K562 (cell line): ENCODE results near the gene HIVEP2. TPM values are rescaled to one million over a fixed set of nuclear protein-coding genes. Genes with fewer than 3 reads are reported as not detected.

Experiments
- ATAC-seq: fragments of 200-7000 bp; cut with Tn5 transposase; 3 replicates; pipeline ENCODE4 v1.9.1; 2020; ENCODE audit warnings: moderate library complexity
- BruUV-seq: library from RNA; stranded (reverse); fragments of 400-500 nt; replicated peaks from 2 replicates; lab custom pipeline; 2021; lab: Mats Ljungman, UMichigan
- CTCF ChIA-PET: fragments of 300-600 bp; formaldehyde crosslinking; extraction: SDS; loops from one replicate; lab custom pipeline; 2021; ENCODE audit warnings: low intra/inter-chr PET ratio; lab: Yijun Ruan, JAX
- POLR2A ChIA-PET: fragments of 300-600, 350-650 bp; sonication (Branson Sonifier 250); formaldehyde crosslinking; extraction: SDS; loops from one replicate; lab custom pipeline; 2021; ENCODE audit warnings: antibody characterized with exemption, inconsistent platforms; lab: Yijun Ruan, JAX
- DNase-seq, 4 experiments: peaks; one replicate each; pipeline versions ENCODE4 v3.0.0 to v3.0.0-alpha.2; 2011 to 2018; ENCODE audit warnings: low spot score in 3 of 4, mixed read lengths in 3 of 4; ENCODE audit errors: extremely low read depth in 1 of 4
- FAIRE-seq: peaks from 2 replicates; lab custom pipeline; 2011; peaks lifted over from hg19 to GRCh38; lab: Jason Lieb, UNC
- H2AFZ ChIP-seq: 2 replicates; pipeline ENCODE4 v1.6.0; 2011; ENCODE audit warnings: low read depth, low read length, control low read depth, inconsistent platforms
- H3K27ac ChIP-seq: fragments of 200-600 bp; 3 replicates; pipeline ENCODE4 v1.8.0; 2011; ENCODE audit warnings: low read depth, mild to moderate bottlenecking, control low read depth, inconsistent platforms, low read length, moderate library complexity, mixed read lengths; ENCODE audit errors: extremely low read depth
- H3K27me3 ChIP-seq, 2 experiments: fragments of 300-600 bp in 1 of 2; 2 replicates in 1 of 2; 3 replicates in 1 of 2; pipeline versions ENCODE4 v1.6.0 to v1.8.0; 2011; ENCODE audit warnings: inconsistent platforms in 2 of 2, low read length in 2 of 2, mild to moderate bottlenecking in 1 of 2, mixed read lengths in 1 of 2, moderate library complexity in 1 of 2; ENCODE audit not compliant: control insufficient read depth in 2 of 2, insufficient read depth in 2 of 2
- H3K36me3 ChIP-seq: fragments of 300-600 bp; 3 replicates; pipeline ENCODE4 v1.8.0; 2011; ENCODE audit warnings: mild to moderate bottlenecking, low read length, inconsistent platforms; ENCODE audit not compliant: control insufficient read depth, insufficient read depth
- H3K4me1 ChIP-seq, 2 experiments: fragments of 200-600 bp in 1 of 2; replicated peaks in 1 of 2; 2 replicates in 1 of 2; 3 replicates in 1 of 2; pipeline versions ENCODE4 v1.5.1 to v1.8.0; 2011; ENCODE audit warnings: inconsistent platforms in 2 of 2, low read length in 2 of 2, mild to moderate bottlenecking in 1 of 2, mixed read lengths in 1 of 2, moderate library complexity in 1 of 2; ENCODE audit not compliant: control insufficient read depth in 2 of 2, insufficient read depth in 2 of 2
- H3K4me2 ChIP-seq: 2 replicates; pipeline ENCODE4 v1.6.1; 2011; ENCODE audit warnings: low read length, control low read depth, inconsistent platforms, mixed read lengths; ENCODE audit not compliant: insufficient read depth
- H3K4me3 ChIP-seq: fragments of 200-600 bp; sonication (generic), shearing (Covaris generic); 2 replicates; pipeline ENCODE4 v1.5.1; 2016; ENCODE audit warnings: control low read depth, inconsistent platforms
- H3K79me2 ChIP-seq: fragments of 200-600 bp; 3 replicates; pipeline ENCODE4 v1.8.0; 2011; ENCODE audit warnings: low read length, inconsistent platforms; ENCODE audit not compliant: control insufficient read depth, insufficient read depth
- H3K9ac ChIP-seq, 2 experiments: 2 replicates each; pipeline versions ENCODE4 v1.6.0 to v1.6.1; 2011; ENCODE audit warnings: low read depth in 2 of 2, low read length in 2 of 2, control low read depth in 1 of 2, inconsistent platforms in 1 of 2, mild to moderate bottlenecking in 1 of 2, mixed read lengths in 1 of 2; ENCODE audit not compliant: insufficient read depth in 1 of 2
- H3K9me1 ChIP-seq: one replicate; pipeline ENCODE4 v1.6.0; 2011; ENCODE audit warnings: inconsistent platforms, mild to moderate bottlenecking, low read length, moderate library complexity; ENCODE audit not compliant: control insufficient read depth, insufficient read depth
- H3K9me3 ChIP-seq: replicated peaks from 2 replicates; pipeline ENCODE4 v1.5.1; 2011; ENCODE audit warnings: low read depth, low read length, inconsistent platforms; ENCODE audit not compliant: control insufficient read depth, insufficient read depth
- H4K20me1 ChIP-seq: replicated peaks from 2 replicates; pipeline ENCODE4 v1.6.1; 2011; ENCODE audit warnings: low read length, inconsistent platforms, mixed read lengths; ENCODE audit not compliant: control insufficient read depth, insufficient read depth
- ELF1 ChIP-seq: fragments of 200-800 bp; sonication (Bioruptor generic); IDR thresholded peaks from 2 replicates; pipeline ENCODE4 v1.6.1; 2016; ENCODE audit warnings: missing genetic modification characterization, missing compliant biosample characterization
- EZH2 ChIP-seq: IDR thresholded peaks from 2 replicates; pipeline ENCODE4 v1.6.1; 2012; ENCODE audit warnings: low read depth, mild to moderate bottlenecking, inconsistent platforms, low read length, borderline replicate concordance
- FIP1L1 ChIP-seq: fragments of 200-400 bp; formaldehyde crosslinking; IDR thresholded peaks from 2 replicates; pipeline ENCODE4 v1.6.1; 2018; ENCODE audit warnings: mild to moderate bottlenecking, low read depth, low read length; ENCODE audit not compliant: poor library complexity, severe bottlenecking
- TRIM24 ChIP-seq, 2 experiments: fragments of 450-650 bp; IDR thresholded peaks; 2 replicates each; pipeline ENCODE4 v1.6.1; 2016
- WGBS: fragments of 100-300 bp; shearing (Covaris generic); methylation state at CpG from one replicate; pipeline ENCODE4 v1.1.6; 2016; ENCODE audit warnings: low coverage, mixed read lengths; ENCODE audit not compliant: insufficient coverage; ENCODE audit errors: missing lambda C conversion rate; 5-methylcytosine and 5-hydroxymethylcytosine counted together
- in situ Hi-C: fragments of 300-500 bp; cut with MboI; formaldehyde crosslinking; loops from 4 replicates; pipeline ENCODE4 v1.15.0; 2018; ENCODE audit warnings: inconsistent platforms, mixed read lengths
- intact Hi-C: fragments of 100-400 bp; cut with micrococcal nuclease; formaldehyde crosslinking; loops from 2 replicates; pipeline ENCODE4 v1.14.2; 2022
- polyA plus RNA-seq, 8 experiments: library from polyadenylated mRNA; depleted of rRNA in 4 of 8; stranded (reverse) in 5 of 8; unstranded in 3 of 8; fragments of >200 nt; fragmentation: Nextera tagmentation in 2 of 8; fragmentation: Illumina TruSeq in 1 of 8; extraction: Ambion mirVana in 2 of 8; extraction: Trizol in 1 of 8; gene quantifications; 2 replicates each; pipeline versions ENCODE4 v1.2.1 to v1.2.3, GENCODE V29; 2011 to 2014; ENCODE audit warnings: inconsistent platforms in 1 of 8, missing spikeins in 1 of 8
- total RNA-seq, 7 experiments: library from RNA; depleted of rRNA in 6 of 7; stranded (reverse); fragments of >200 nt in 6 of 7; fragmentation: Illumina TruSeq in 2 of 7; extraction: Trizol in 2 of 7; gene quantifications; 2 replicates each; pipeline versions ENCODE4 v1.2.1 to v1.2.3, GENCODE V29; 2011 to 2021; ENCODE audit warnings: low replicate concordance in 1 of 7
- TF ChIP-seq, protein P1 (sequence below), 2 experiments: fragments of 200-800 bp in 1 of 2; sonication (Bioruptor generic) in 1 of 2; sonication (generic) in 1 of 2; formaldehyde crosslinking in 1 of 2; IDR thresholded peaks in 1 of 2; conservative IDR thresholded peaks in 1 of 2; 2 replicates each; pipeline versions ENCODE4 v1.5.0 to v1.6.1; 2016 to 2020; ENCODE audit warnings: missing compliant biosample characterization in 1 of 2, missing genetic modification characterization in 1 of 2, missing genetic modification reagents in 1 of 2
- TF ChIP-seq, protein P2 (sequence below): fragments of 250-450 bp; sonication (Bioruptor Pico); IDR thresholded peaks from 2 replicates; pipeline ENCODE4 v1.5.1; 2021; ENCODE audit warnings: mild to moderate bottlenecking

The HIVEP2 gene
- total and polyA plus RNA-seq, 9 of the 15 experiments (the other 6 are each of a cell fraction or from before 2014, with no cell fraction given), result under 0.01 to 1.2 (median 0.31) TPM

DNA sequence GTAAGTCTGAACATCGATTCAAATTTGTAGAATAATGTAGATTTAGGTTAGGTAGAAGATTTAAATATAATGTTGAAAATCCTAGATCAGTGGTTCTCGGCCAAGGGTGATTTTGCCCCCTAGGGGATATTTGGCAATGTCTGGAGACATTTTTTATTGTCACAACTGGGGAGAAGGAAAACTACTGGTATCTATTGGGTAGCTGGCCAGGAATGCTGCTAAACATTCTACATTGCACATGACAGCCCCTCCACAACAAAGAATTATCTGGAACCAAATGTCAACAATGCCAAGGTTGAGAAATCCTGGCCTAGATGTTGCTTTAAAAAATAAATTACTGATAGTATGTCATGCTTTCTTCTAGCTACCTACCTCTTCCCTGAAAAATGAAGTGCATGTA is 76.1 kb downstream of the HIVEP2 start:
- no peaks in the 10 kb centered on the region for H3K36me3 ChIP-seq
- DNase-seq (no peak), ATAC-seq (no peak), FAIRE-seq (no peak)
- BruUV-seq, result no TSS peak
- no peak overlapping the region for H3K9ac ChIP-seq
- H3K4me3 ChIP-seq, result no peak overlapping the region
- in situ Hi-C loops (no loop called here), intact Hi-C loops (no loop called here)
- H3K4me2 ChIP-seq, result no peak overlapping the region
- no peaks in the 10 kb centered on the region; a peak in 1 of 5 replicates for H3K27me3 ChIP-seq
- H2AFZ ChIP-seq, result no peak overlapping the region
- H3K4me1 ChIP-seq, result no peaks in the 10 kb centered on the region; a peak in 1 of 5 replicates
- H3K9me3 ChIP-seq, result no peaks in the 10 kb centered on the region
- TF ChIP-seq EZH2, result no peak
- no peak for TF ChIP-seq TRIM24 (IDR thresholded peaks at IDR 0.05)
- TF ChIP-seq ELF1, result no peak
- TF ChIP-seq, protein P1, sequence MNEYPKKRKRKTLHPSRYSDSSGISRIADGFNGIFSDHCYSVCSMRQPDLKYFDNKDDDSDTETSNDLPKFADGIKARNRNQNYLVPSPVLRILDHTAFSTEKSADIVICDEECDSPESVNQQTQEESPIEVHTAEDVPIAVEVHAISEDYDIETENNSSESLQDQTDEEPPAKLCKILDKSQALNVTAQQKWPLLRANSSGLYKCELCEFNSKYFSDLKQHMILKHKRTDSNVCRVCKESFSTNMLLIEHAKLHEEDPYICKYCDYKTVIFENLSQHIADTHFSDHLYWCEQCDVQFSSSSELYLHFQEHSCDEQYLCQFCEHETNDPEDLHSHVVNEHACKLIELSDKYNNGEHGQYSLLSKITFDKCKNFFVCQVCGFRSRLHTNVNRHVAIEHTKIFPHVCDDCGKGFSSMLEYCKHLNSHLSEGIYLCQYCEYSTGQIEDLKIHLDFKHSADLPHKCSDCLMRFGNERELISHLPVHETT (CRISPR knock-in tag; conservative IDR thresholded peaks at IDR 0.05 in 1 of 2, IDR thresholded peaks at IDR 0.05 in 1 of 2), result no peak
- TF ChIP-seq, protein P2, sequence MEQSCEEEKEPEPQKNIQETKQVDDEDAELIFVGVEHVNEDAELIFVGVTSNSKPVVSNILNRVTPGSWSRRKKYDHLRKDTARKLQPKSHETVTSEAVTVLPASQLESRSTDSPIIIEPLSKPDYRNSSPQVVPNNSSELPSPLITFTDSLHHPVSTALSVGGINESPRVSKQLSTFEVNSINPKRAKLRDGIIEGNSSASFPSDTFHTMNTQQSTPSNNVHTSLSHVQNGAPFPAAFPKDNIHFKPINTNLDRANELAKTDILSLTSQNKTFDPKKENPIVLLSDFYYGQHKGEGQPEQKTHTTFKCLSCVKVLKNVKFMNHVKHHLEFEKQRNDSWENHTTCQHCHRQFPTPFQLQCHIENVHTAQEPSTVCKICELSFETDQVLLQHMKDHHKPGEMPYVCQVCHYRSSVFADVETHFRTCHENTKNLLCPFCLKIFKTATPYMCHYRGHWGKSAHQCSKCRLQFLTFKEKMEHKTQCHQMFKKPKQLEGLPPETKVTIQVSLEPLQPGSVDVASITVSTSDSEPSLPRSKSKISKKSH (CRISPR knock-in tag), result no peak
- TF ChIP-seq FIP1L1, result no peak
- no peak overlapping the region for H3K27ac ChIP-seq
- POLR2A ChIA-PET, result interaction anchor here (1.1 kb wide), 1 partner anchor 13 kb away, joined by 3 read pairs; no protein-coding TSS in a partner anchor
- no peaks in the 10 kb centered on the region for H3K9me1 ChIP-seq
- CTCF ChIA-PET, result no interaction called here
- H3K79me2 ChIP-seq, result no peaks in the 10 kb centered on the region
- WGBS, result 0% methylated on average over 2 of the region's 2 CpGs
- H4K20me1 ChIP-seq, result no peaks in the 10 kb centered on the region
